Hepatocyte (in vitro differentiated cells): ENCODE data around the gene TRIM37. TPM values are rescaled to one million over a fixed set of nuclear protein-coding genes. Genes with fewer than 3 reads are reported as not detected.

Experiments used
- DNase-seq: peaks from one replicate; pipeline ENCODE4 v3.0.0-alpha.2; 2016; ENCODE audit warnings: low spot score
- H2AFZ ChIP-seq: fragments of 200-600 bp; sonication (generic); 2 replicates; pipeline ENCODE4 v1.6.0; 2016; ENCODE audit warnings: antibody characterized with exemption, mild to moderate bottlenecking
- H3K27ac ChIP-seq: fragments of 200-600 bp; sonication (generic); 2 replicates; pipeline ENCODE4 v1.5.1; 2016; ENCODE audit warnings: mild to moderate bottlenecking
- H3K27me3 ChIP-seq: fragments of 200-600 bp; sonication (generic); 2 replicates; pipeline ENCODE4 v1.6.1; 2016
- H3K36me3 ChIP-seq: fragments of 200-600 bp; sonication (generic); replicated peaks from 2 replicates; pipeline ENCODE4 v1.5.1; 2016; ENCODE audit warnings: low read depth; ENCODE audit not compliant: insufficient read depth
- H3K4me1 ChIP-seq: fragments of 200-600 bp; sonication (generic); 2 replicates; pipeline ENCODE4 v1.5.1; 2016; ENCODE audit warnings: mild to moderate bottlenecking, moderate library complexity; ENCODE audit not compliant: insufficient read depth
- H3K4me2 ChIP-seq: fragments of 200-600 bp; sonication (generic); 2 replicates; pipeline ENCODE4 v1.6.0; 2016
- H3K4me3 ChIP-seq: fragments of 200-600 bp; sonication (generic); 2 replicates; pipeline ENCODE4 v1.5.1; 2016; ENCODE audit warnings: mild to moderate bottlenecking
- H3K79me2 ChIP-seq: fragments of 200-600 bp; sonication (generic); 2 replicates; pipeline ENCODE4 v1.6.0; 2017; ENCODE audit warnings: mild to moderate bottlenecking
- H3K9me2 ChIP-seq: fragments of 200-600 bp; sonication (generic); replicated peaks from 2 replicates; pipeline ENCODE4 v1.6.0; 2017; ENCODE audit warnings: mild to moderate bottlenecking; ENCODE audit not compliant: insufficient read depth
- H3K9me3 ChIP-seq: fragments of 200-600 bp; sonication (generic); 2 replicates; pipeline ENCODE4 v1.5.1; 2016; ENCODE audit warnings: low read depth, mild to moderate bottlenecking
- H4K20me1 ChIP-seq: fragments of 200-600 bp; sonication (generic); 2 replicates; pipeline ENCODE4 v1.6.0; 2016; ENCODE audit warnings: mild to moderate bottlenecking; ENCODE audit not compliant: insufficient read depth, poor library complexity, severe bottlenecking
- CTCF ChIP-seq: fragments of 200-600 bp; sonication (generic); IDR thresholded peaks from 2 replicates; pipeline ENCODE4 v1.5.1; 2016; ENCODE audit warnings: antibody characterized with exemption, mild to moderate bottlenecking; ENCODE audit not compliant: poor library complexity
- EZH2 ChIP-seq: fragments of 200-600 bp; sonication (generic); IDR thresholded peaks from 2 replicates; pipeline ENCODE4 v1.6.1; 2016; ENCODE audit warnings: antibody characterized with exemption, mild to moderate bottlenecking, borderline replicate concordance
- EZH2phosphoT487 ChIP-seq: fragments of 200-600 bp; sonication (generic); IDR thresholded peaks from one replicate; pipeline ENCODE4 v1.6.1; 2018; ENCODE audit warnings: antibody characterized with exemption, mild to moderate bottlenecking, low read depth, moderate library complexity; ENCODE audit not compliant: unreplicated experiment, severe bottlenecking
- WGBS: methylation state at CpG from one replicate; pipeline ENCODE4 v1.1.6; 2016; ENCODE audit warnings: low lambda C conversion rate; ENCODE audit errors: missing lambda C conversion rate; 5-methylcytosine and 5-hydroxymethylcytosine counted together
- polyA plus RNA-seq: library from polyadenylated mRNA; unstranded; fragments of >200 nt; fragmentation: Nextera tagmentation; extraction: Ambion mirVana; gene quantifications from 2 replicates; pipeline ENCODE4 v1.2.1, GENCODE V29; 2016
- total RNA-seq: library from RNA; depleted of rRNA; stranded (reverse); fragments of >200 nt; gene quantifications from 2 replicates; pipeline ENCODE4 v1.2.3, GENCODE V29; 2014

The TRIM37 gene
- total and polyA plus RNA-seq, 2 experiments from 2014 or later, result 9.7 to 20.3 TPM

- no peaks in the 10 kb centered on the region for H3K27me3 ChIP-seq
- no peaks in the 10 kb centered on the region for H3K36me3 ChIP-seq
- no peaks in the 10 kb centered on the region for H4K20me1 ChIP-seq
- TF ChIP-seq CTCF (no peak), EZH2 (no peak), EZH2phosphoT487 (no peak)
- H3K9me2 ChIP-seq, result no peaks in the 10 kb centered on the region
- H3K4me2 ChIP-seq, result peak overlapping the region; percentile 86
- H2AFZ ChIP-seq, result no peak overlapping the region
- H3K4me3 ChIP-seq, result no peak overlapping the region
- 80% methylated on average over 5 of the region's 5 CpGs for WGBS
- peaks cover 82% of the 10 kb centered on the region for H3K79me2 ChIP-seq
- no peak overlapping the region for H3K27ac ChIP-seq
- no peaks in the 10 kb centered on the region for H3K9me3 ChIP-seq
- DNase-seq, result no peak
- peaks cover 4% of the 10 kb centered on the region for H3K4me1 ChIP-seq
Measured at GRCh38 chr17:59151006-59151405, 44.3 kb upstream of the TRIM37 start.

- Histone ChIP-seq H3K4me3 (no peak overlapping the region), H3K27ac (no peak overlapping the region), H4K20me1 (no peaks in the 10 kb centered on the region), H3K36me3 (no peaks in the 10 kb centered on the region), H3K9me3 (no peaks in the 10 kb centered on the region), H3K4me1 (peaks cover 4% of the 10 kb centered on the region), H3K4me2 (no peak overlapping the region), H2AFZ (no peak overlapping the region), H3K79me2 (peaks cover 92% of the 10 kb centered on the region), H3K9me2 (no peaks in the 10 kb centered on the region), H3K27me3 (no peaks in the 10 kb centered on the region)
- WGBS, result 96% methylated on average over 5 of the region's 5 CpGs
- TF ChIP-seq CTCF (no peak), EZH2phosphoT487 (no peak), EZH2 (no peak)
- no peak for DNase-seq
Measured at GRCh38 chr17:59149841-59150511, 43.3 kb upstream of the TRIM37 start.

- no peaks in the 10 kb centered on the region for H3K9me3 ChIP-seq
- H3K4me2 ChIP-seq, result no peak overlapping the region
- H3K27ac ChIP-seq, result no peak overlapping the region
- H3K79me2 ChIP-seq, result peaks cover 100% of the 10 kb centered on the region
- no peak overlapping the region for H2AFZ ChIP-seq
- no peaks in the 10 kb centered on the region for H4K20me1 ChIP-seq
- H3K4me3 ChIP-seq, result no peak overlapping the region
- TF ChIP-seq EZH2phosphoT487 (no peak), CTCF (no peak), EZH2 (no peak)
- WGBS, result 96% methylated on average over 2 of the region's 2 CpGs
- no peaks in the 10 kb centered on the region for H3K27me3 ChIP-seq
- H3K36me3 ChIP-seq, result no peaks in the 10 kb centered on the region
- no peaks in the 10 kb centered on the region for H3K9me2 ChIP-seq
- H3K4me1 ChIP-seq, result peaks cover 4% of the 10 kb centered on the region
- DNase-seq, result no peak
Measured at GRCh38 chr17:59149051-59149450, 42.4 kb upstream of the TRIM37 start.
